Right lobe of liver (tissue), 6 donors: ENCODE data around the gene AIF1. TPM values are rescaled to one million over a fixed set of nuclear protein-coding genes. Genes with fewer than 3 reads are reported as not detected.

ENCODE experiments used
- ATAC-seq, 4 donors: fragments of 200-7000 bp; cut with Tn5 transposase; one replicate each; pipeline ENCODE4 v1.9.1; 2020; ENCODE audit warnings: mild to moderate bottlenecking in 4 of 4, moderate library complexity in 4 of 4
- DNase-seq, 3 donors: peaks; one replicate each; pipeline ENCODE4 v3.0.0-alpha.2; 2020
- H3K27ac ChIP-seq, 3 donors: fragments of 200-600 bp; one replicate each; pipeline ENCODE4 v1.8.0; 2022
- H3K27me3 ChIP-seq, 2 donors: fragments of 200-600 bp; one replicate each; pipeline ENCODE4 v1.8.0; 2022
- H3K36me3 ChIP-seq, 4 donors: fragments of 200-600 bp; sonication (generic) in 1 of 4; one replicate each; pipeline versions ENCODE4 v1.5.1 to v1.8.0; 2017 to 2022; ENCODE audit warnings: control low read depth in 1 of 4
- H3K4me1 ChIP-seq, 4 donors: fragments of 200-600 bp; sonication (generic) in 1 of 4; one replicate each; pipeline versions ENCODE4 v1.5.1 to v1.8.0; 2017 to 2022; ENCODE audit warnings: control low read depth in 1 of 4
- H3K4me3 ChIP-seq, 3 donors: fragments of 200-600 bp; one replicate each; pipeline ENCODE4 v1.8.0; 2022
- H3K9me3 ChIP-seq, 4 donors: fragments of 200-600 bp; sonication (generic) in 1 of 4; one replicate each; pipeline versions ENCODE4 v1.5.1 to v1.8.0; 2017 to 2022; ENCODE audit warnings: control low read depth in 1 of 4
- POLR2A ChIP-seq: fragments of 450-650 bp; IDR thresholded peaks from one replicate; pipeline ENCODE4 v1.6.1; 2017; ENCODE audit warnings: antibody characterized with exemption, mild to moderate bottlenecking
- WGBS: methylation state at CpG from one replicate; pipeline ENCODE4 v1.1.6; 2018; ENCODE audit warnings: low coverage, low lambda C conversion rate; ENCODE audit not compliant: insufficient coverage; ENCODE audit errors: missing lambda C conversion rate; 5-methylcytosine and 5-hydroxymethylcytosine counted together
- intact Hi-C, 2 donors: fragments of 100-400 bp; cut with DNase I; formaldehyde crosslinking; loops; one replicate each; pipeline versions ENCODE4 v1.11.2 to v1.14.1; 2022
- total RNA-seq, 6 experiments: library from RNA; depleted of rRNA in 2 of 6; stranded (reverse); fragments of >200 nt in 2 of 6; fragmentation: NEBNext Ultra II Directional in 3 of 6; extraction: Animal tissue kit (Norgen Biotek cat#: 25700) in 3 of 6; gene quantifications; one replicate each; pipeline versions ENCODE4 v1.1.0 to v1.2.4, GENCODE V29; 2016 to 2023
- TF ChIP-seq, protein P1 (sequence below), 4 donors: fragments of 200-600 bp in 3 of 4; fragments of 450-650 bp in 1 of 4; IDR thresholded peaks; one replicate each; pipeline versions ENCODE4 v1.5.1 to v1.8.0; 2016 to 2022; ENCODE audit warnings: antibody characterized with exemption in 4 of 4, mild to moderate bottlenecking in 2 of 4
- donor health status: DM: no; HTN: yes; CAD: no.
- donor health status: DM: no; HTN: no; CAD: no.
- donor health status: DM: no; HTN: no; CAD: no.
- donor health status: DM: no; HTN: yes; CAD: no.
- donor health status: DM: no; HTN: yes; CAD: no.

The AIF1 gene
- total RNA-seq, 6 experiments from 2014 or later, result 6.7 to 28.5 (median 13.0) TPM

GRCh38 chr6:31572041-31572911, 42.8 kb upstream of the AIF1 start, which contains the start of gene LTA:
TSS of gene LTA (plus strand) at chr6:31572289. CDS start at chr6:31572743, 454 bp downstream.
- ATAC-seq, result peak in 1 of 4 donors; percentile 4
- no peak for TF ChIP-seq POLR2A
- TF ChIP-seq, protein P1, sequence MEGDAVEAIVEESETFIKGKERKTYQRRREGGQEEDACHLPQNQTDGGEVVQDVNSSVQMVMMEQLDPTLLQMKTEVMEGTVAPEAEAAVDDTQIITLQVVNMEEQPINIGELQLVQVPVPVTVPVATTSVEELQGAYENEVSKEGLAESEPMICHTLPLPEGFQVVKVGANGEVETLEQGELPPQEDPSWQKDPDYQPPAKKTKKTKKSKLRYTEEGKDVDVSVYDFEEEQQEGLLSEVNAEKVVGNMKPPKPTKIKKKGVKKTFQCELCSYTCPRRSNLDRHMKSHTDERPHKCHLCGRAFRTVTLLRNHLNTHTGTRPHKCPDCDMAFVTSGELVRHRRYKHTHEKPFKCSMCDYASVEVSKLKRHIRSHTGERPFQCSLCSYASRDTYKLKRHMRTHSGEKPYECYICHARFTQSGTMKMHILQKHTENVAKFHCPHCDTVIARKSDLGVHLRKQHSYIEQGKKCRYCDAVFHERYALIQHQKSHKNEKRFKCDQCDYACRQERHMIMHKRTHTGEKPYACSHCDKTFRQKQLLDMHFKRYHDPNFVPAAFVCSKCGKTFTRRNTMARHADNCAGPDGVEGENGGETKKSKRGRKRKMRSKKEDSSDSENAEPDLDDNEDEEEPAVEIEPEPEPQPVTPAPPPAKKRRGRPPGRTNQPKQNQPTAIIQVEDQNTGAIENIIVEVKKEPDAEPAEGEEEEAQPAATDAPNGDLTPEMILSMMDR (IDR thresholded peaks at IDR 0.05), result no peak
- intact Hi-C loops, result no loop called here
- H3K4me1 ChIP-seq, result no peaks in the 10 kb centered on the region
- peak in 1 of 3 donors; percentile 55 for DNase-seq
- no peak within 1 kb of the TSS for H3K27ac ChIP-seq
- no peak within 1 kb of the TSS for H3K4me3 ChIP-seq
- no peaks in the 10 kb centered on the region for H3K9me3 ChIP-seq
- 40% methylated on average over 9 of the region's 27 CpGs for WGBS
- H3K36me3 ChIP-seq, result no peaks in the 10 kb centered on the region
- H3K27me3 ChIP-seq, result no peaks in the 10 kb centered on the region

GRCh38 chr6:31573239-31574105, 41.6 kb upstream of the AIF1 start:
- Histone ChIP-seq H3K9me3 (no peaks in the 10 kb centered on the region), H3K27me3 (no peaks in the 10 kb centered on the region), H3K4me1 (no peaks in the 10 kb centered on the region), H3K36me3 (no peaks in the 10 kb centered on the region), H3K4me3 (no peak overlapping the region), H3K27ac (no peak overlapping the region)
- WGBS, result 67% methylated on average over 9 of the region's 9 CpGs
- no peak for ATAC-seq
- intact Hi-C loops, result no loop called here
- TF ChIP-seq, protein P1 (IDR thresholded peaks at IDR 0.05), result no peak
- no peak for TF ChIP-seq POLR2A
- peak in 1 of 3 donors; percentile 26 for DNase-seq

- DNase-seq (peak in 1 of 3 donors; percentile 26), ATAC-seq (no peak)
- intact Hi-C loops, result no loop called here
- H3K4me1 ChIP-seq, result no peaks in the 10 kb centered on the region
- WGBS, result 60% methylated on average over 8 of the region's 14 CpGs
- H3K27me3 ChIP-seq, result no peaks in the 10 kb centered on the region
- H3K9me3 ChIP-seq, result no peaks in the 10 kb centered on the region
- no peaks in the 10 kb centered on the region for H3K36me3 ChIP-seq
- no peak overlapping the region for H3K27ac ChIP-seq
- no peak overlapping the region for H3K4me3 ChIP-seq
- no peak for TF ChIP-seq POLR2A
- TF ChIP-seq, protein P1 (IDR thresholded peaks at IDR 0.05), result no peak
Observed at GRCh38 chr6:31574106-31575061, 40.6 kb upstream of the AIF1 start.
